ENCODE results near the gene PIK3R3.

DNA sequence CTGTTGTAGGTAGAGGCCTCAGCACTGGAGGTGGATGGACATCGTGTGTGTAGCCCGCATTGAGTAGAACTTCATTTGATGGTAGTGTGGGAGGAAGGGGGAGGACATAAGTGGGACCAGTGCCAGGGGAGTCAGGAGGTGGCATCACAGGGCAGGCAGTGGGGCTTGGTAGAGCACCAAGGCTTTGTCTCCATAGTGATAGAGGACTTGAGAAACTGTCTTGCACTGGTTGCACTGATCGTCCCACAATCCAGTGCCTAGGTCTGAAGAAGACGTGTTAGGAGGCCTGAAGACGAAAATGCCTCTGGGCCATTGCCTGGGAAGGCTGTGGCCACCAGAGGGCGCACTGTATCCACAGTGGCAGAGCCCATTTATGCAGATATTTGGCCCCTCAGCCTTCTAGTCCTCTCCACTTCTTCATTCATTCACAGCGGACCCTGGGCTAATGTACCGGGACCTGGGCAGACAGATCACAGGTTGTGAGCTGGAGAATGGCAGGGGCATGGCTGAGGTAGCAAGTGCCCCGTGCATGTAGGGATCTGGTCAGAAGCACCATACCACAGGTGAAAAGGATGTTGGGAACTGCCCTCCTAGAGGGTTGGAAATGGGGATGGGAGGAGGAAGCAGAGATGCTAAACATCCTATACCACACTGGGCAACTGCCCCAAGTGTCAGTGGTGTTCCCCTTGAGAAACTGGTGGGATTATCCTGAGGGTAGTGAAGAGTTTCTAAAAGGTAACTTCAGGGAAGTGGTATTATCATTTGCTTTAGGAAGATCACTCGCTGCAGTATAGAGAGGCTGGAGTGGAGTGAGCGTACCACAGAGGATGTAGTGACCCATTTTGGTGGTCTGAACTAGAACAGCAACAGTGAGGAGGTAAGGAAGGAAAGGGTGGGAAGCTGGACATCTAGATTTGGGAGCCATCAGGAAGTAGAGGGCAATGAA, 95.3 kb downstream of the PIK3R3 start:
- TF ChIP-seq, protein P1, sequence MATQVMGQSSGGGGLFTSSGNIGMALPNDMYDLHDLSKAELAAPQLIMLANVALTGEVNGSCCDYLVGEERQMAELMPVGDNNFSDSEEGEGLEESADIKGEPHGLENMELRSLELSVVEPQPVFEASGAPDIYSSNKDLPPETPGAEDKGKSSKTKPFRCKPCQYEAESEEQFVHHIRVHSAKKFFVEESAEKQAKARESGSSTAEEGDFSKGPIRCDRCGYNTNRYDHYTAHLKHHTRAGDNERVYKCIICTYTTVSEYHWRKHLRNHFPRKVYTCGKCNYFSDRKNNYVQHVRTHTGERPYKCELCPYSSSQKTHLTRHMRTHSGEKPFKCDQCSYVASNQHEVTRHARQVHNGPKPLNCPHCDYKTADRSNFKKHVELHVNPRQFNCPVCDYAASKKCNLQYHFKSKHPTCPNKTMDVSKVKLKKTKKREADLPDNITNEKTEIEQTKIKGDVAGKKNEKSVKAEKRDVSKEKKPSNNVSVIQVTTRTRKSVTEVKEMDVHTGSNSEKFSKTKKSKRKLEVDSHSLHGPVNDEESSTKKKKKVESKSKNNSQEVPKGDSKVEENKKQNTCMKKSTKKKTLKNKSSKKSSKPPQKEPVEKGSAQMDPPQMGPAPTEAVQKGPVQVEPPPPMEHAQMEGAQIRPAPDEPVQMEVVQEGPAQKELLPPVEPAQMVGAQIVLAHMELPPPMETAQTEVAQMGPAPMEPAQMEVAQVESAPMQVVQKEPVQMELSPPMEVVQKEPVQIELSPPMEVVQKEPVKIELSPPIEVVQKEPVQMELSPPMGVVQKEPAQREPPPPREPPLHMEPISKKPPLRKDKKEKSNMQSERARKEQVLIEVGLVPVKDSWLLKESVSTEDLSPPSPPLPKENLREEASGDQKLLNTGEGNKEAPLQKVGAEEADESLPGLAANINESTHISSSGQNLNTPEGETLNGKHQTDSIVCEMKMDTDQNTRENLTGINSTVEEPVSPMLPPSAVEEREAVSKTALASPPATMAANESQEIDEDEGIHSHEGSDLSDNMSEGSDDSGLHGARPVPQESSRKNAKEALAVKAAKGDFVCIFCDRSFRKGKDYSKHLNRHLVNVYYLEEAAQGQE (IDR thresholded peaks at IDR 0.05; ENCODE audit: insufficient read depth in 1 of 2, low read depth in 2 of 2, low read length in 1 of 2) = no peak
- TF ChIP-seq, protein P2, sequence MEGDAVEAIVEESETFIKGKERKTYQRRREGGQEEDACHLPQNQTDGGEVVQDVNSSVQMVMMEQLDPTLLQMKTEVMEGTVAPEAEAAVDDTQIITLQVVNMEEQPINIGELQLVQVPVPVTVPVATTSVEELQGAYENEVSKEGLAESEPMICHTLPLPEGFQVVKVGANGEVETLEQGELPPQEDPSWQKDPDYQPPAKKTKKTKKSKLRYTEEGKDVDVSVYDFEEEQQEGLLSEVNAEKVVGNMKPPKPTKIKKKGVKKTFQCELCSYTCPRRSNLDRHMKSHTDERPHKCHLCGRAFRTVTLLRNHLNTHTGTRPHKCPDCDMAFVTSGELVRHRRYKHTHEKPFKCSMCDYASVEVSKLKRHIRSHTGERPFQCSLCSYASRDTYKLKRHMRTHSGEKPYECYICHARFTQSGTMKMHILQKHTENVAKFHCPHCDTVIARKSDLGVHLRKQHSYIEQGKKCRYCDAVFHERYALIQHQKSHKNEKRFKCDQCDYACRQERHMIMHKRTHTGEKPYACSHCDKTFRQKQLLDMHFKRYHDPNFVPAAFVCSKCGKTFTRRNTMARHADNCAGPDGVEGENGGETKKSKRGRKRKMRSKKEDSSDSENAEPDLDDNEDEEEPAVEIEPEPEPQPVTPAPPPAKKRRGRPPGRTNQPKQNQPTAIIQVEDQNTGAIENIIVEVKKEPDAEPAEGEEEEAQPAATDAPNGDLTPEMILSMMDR (IDR thresholded peaks at IDR 0.05) = peak; percentile 96
- TF ChIP-seq POLR2AphosphoS5 (IDR thresholded peaks at IDR 0.05; ENCODE audit: low read depth, low read length) = peak; percentile 40
- TF ChIP-seq SIN3A (IDR thresholded peaks at IDR 0.05; ENCODE audit: borderline replicate concordance, insufficient read depth, low read depth, low read length) = no peak
- TF ChIP-seq TCF7L2 (IDR thresholded peaks at IDR 0.05; ENCODE audit: low read depth, low read length) = no peak

Data from Panc1 (cell line).